Ovary (tissue), 3 donors: Measurements from ENCODE around the gene BICRA.
A peak's percentile ranks its signal among the peaks of the same experiment; 100 is the strongest.

Experiments
- EP300 ChIP-seq: sonication (generic); formaldehyde crosslinking; IDR thresholded peaks from one replicate; pipeline ENCODE4 v1.6.1; 2017; ENCODE audit warnings: antibody characterized with exemption
- POLR2A ChIP-seq: fragments of 450-650 bp; IDR thresholded peaks from one replicate; pipeline ENCODE4 v1.6.1; 2017; ENCODE audit warnings: antibody characterized with exemption, mild to moderate bottlenecking, moderate library complexity
- TF ChIP-seq, protein P1 (sequence below), 3 donors: fragments of 450-650 bp in 2 of 3; fragments of 200-600 bp in 1 of 3; IDR thresholded peaks; one replicate each; pipeline versions ENCODE4 v1.5.1 to v1.8.0; 2016 to 2022; ENCODE audit warnings: antibody characterized with exemption in 3 of 3, mild to moderate bottlenecking in 1 of 3
- donor health status: DM: no; HTN: no; CAD: no.

DNA sequence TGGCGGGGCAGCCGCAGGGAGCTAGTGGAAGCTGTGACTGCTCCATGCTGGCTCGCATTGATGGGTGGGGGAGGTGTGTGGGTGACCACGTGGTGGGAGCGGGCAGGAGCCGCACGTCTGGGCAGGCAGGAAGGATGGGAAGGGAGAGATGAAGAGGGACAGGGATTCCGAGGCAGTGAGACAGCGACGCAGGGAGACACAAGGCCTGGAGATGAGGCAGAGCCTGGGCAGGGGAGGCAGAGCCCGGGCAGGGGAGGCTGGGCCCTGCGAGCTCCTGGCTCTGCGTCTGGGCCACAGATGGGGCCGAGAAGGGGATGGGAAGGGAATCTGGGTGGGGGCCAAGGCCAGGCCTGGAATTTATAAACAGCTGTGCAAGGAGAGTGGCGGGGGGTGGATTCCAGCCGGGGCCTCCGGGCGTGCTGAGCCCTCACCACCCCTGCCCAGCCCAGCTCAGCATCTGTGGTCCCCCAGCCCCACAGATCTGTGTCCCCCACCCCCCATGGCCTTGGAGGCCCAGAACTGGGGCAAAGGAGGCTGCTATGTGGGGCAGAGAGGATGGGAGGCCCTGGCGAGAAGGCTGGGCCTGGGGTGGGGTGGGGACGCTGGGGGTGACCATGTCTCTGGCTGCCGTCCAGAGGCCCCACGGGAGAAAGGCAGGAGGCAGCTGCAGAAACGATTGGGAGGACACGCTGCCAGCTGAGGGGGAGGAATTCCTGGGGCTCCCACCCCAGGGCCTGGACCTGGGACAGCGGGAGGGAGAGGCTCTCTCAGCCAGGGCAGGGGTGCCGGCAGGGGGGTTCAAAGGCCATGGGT is 110.3 kb downstream of the BICRA start:
- TF ChIP-seq, protein P1, sequence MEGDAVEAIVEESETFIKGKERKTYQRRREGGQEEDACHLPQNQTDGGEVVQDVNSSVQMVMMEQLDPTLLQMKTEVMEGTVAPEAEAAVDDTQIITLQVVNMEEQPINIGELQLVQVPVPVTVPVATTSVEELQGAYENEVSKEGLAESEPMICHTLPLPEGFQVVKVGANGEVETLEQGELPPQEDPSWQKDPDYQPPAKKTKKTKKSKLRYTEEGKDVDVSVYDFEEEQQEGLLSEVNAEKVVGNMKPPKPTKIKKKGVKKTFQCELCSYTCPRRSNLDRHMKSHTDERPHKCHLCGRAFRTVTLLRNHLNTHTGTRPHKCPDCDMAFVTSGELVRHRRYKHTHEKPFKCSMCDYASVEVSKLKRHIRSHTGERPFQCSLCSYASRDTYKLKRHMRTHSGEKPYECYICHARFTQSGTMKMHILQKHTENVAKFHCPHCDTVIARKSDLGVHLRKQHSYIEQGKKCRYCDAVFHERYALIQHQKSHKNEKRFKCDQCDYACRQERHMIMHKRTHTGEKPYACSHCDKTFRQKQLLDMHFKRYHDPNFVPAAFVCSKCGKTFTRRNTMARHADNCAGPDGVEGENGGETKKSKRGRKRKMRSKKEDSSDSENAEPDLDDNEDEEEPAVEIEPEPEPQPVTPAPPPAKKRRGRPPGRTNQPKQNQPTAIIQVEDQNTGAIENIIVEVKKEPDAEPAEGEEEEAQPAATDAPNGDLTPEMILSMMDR (IDR thresholded peaks at IDR 0.05) = no peak
- TF ChIP-seq POLR2A (peak; percentile 11), EP300 (no peak)
